Measurements from ENCODE around the gene CDH11.

Gene CDH11

DNA sequence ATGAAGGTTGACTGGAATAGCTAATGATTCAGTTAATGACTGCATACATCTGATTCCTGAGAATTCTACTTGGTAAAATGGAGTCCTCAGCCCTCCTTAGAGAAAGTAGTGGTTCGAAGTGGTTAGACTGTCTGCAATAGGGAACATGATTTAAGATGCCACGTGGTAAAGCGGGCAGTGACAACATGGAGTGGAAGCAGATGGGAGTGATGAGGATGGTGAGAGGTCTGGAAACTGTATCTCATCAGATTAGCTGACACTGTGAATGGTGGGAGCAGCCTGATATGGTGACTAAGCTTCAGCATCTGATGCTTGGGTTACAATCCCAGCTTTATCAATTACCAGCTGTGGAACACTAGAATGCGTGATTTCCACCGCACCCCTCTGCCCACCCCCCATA, 8.4 kb downstream of the CDH11 start:
- no peaks in the 10 kb centered on the region for H3K9me3 ChIP-seq (ENCODE audit: control insufficient read depth, low read length)
- no peaks in the 10 kb centered on the region for H3K4me1 ChIP-seq (ENCODE audit: control insufficient read depth, insufficient read depth, low read length)
- no peak overlapping the region for H3K4me3 ChIP-seq (ENCODE audit: low read length)

DNA sequence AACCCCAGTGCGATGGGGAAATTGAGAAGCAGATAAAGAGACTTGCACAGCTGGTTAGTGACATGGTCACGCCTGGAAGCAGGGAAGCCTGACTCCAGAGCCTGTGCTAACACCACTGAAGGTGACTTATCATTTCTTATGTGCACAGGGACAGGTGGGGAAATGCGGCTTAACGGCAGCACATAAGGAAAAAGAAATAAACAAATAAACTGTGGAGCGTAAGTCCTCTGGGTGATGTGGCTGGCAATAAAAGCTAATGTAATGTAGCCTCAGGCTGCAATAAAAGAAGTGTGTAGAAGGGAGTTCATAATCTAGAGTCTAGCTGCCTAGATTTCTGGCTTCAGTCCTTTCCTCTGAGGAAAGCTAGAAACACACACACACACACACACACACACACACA, 10.6 kb downstream of the CDH11 start:
- H3K36me3 ChIP-seq (ENCODE audit: control insufficient read depth, insufficient read depth, low read length): no peaks in the 10 kb centered on the region
- H3K27me3 ChIP-seq (ENCODE audit: control insufficient read depth, insufficient read depth, low read length): no peaks in the 10 kb centered on the region
- H3K9ac ChIP-seq (ENCODE audit: low read length): no peak overlapping the region
- H3K4me3 ChIP-seq (ENCODE audit: low read length): no peak overlapping the region
- no peaks in the 10 kb centered on the region for H3K4me1 ChIP-seq (ENCODE audit: control insufficient read depth, insufficient read depth, low read length)
- H3K9me3 ChIP-seq (ENCODE audit: control insufficient read depth, low read length): no peaks in the 10 kb centered on the region

More for the DNA sequence above, 8.4 kb downstream of the CDH11 start:
- Histone ChIP-seq H3K36me3 (ENCODE audit: control insufficient read depth, insufficient read depth, low read length) (no peaks in the 10 kb centered on the region), H3K9ac (ENCODE audit: low read length) (no peak overlapping the region), H3K27me3 (ENCODE audit: control insufficient read depth, insufficient read depth, low read length) (no peaks in the 10 kb centered on the region)

GRCh38 chr16:65106757-65107156, 15.1 kb downstream of the CDH11 start:
- H3K9me3 ChIP-seq (ENCODE audit: control insufficient read depth, low read length): no peaks in the 10 kb centered on the region
- no peaks in the 10 kb centered on the region for H3K36me3 ChIP-seq (ENCODE audit: control insufficient read depth, insufficient read depth, low read length)
- H3K4me1 ChIP-seq (ENCODE audit: control insufficient read depth, insufficient read depth, low read length): no peaks in the 10 kb centered on the region
- H3K9ac ChIP-seq (ENCODE audit: low read length): no peak overlapping the region
- no peaks in the 10 kb centered on the region for H3K27me3 ChIP-seq (ENCODE audit: control insufficient read depth, insufficient read depth, low read length)
- no peak overlapping the region for H3K4me3 ChIP-seq (ENCODE audit: low read length)

- H3K36me3 ChIP-seq (ENCODE audit: control insufficient read depth, insufficient read depth, low read length): no peaks in the 10 kb centered on the region
Measured at GRCh38 chr16:65105171-65105570, 16.7 kb downstream of the CDH11 start.

DNA sequence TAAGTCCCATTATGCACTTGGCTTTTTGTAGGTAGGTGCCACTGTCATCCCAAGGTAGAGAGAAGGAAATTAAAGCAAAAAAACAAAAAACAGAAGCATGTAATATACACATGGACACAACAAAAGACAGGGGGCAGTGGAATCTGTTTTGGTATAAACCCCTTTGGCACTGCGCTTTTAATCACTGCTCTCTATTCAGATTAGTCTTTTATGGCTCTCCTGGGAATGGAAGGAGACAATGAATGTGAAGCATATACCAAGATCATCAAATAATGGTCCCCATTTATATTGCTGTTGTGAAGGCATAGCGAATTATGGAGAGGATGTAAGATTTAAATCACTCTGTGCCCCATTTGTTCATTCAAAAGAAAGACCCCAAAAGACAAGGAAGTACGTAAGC, 17.4 kb downstream of the CDH11 start:
- no peaks in the 10 kb centered on the region for H3K36me3 ChIP-seq (ENCODE audit: control insufficient read depth, insufficient read depth, low read length)
- no peaks in the 10 kb centered on the region for H3K9me3 ChIP-seq (ENCODE audit: control insufficient read depth, low read length)
- no peaks in the 10 kb centered on the region for H3K27me3 ChIP-seq (ENCODE audit: control insufficient read depth, insufficient read depth, low read length)

More at GRCh38 chr16:65105171-65105570, 16.7 kb downstream of the CDH11 start:
- Histone ChIP-seq H3K4me3 (ENCODE audit: low read length) (no peak overlapping the region), H3K4me1 (ENCODE audit: control insufficient read depth, insufficient read depth, low read length) (no peaks in the 10 kb centered on the region), H3K9me3 (ENCODE audit: control insufficient read depth, low read length) (no peaks in the 10 kb centered on the region), H3K9ac (ENCODE audit: low read length) (no peak overlapping the region), H3K27me3 (ENCODE audit: control insufficient read depth, insufficient read depth, low read length) (no peaks in the 10 kb centered on the region)

GRCh38 chr16:65102326-65102725, 19.5 kb downstream of the CDH11 start:
- H3K4me3 ChIP-seq (ENCODE audit: low read length): no peak overlapping the region
- no peaks in the 10 kb centered on the region for H3K27me3 ChIP-seq (ENCODE audit: control insufficient read depth, insufficient read depth, low read length)
- no peaks in the 10 kb centered on the region for H3K9me3 ChIP-seq (ENCODE audit: control insufficient read depth, low read length)
- no peak overlapping the region for H3K9ac ChIP-seq (ENCODE audit: low read length)
- no peaks in the 10 kb centered on the region for H3K36me3 ChIP-seq (ENCODE audit: control insufficient read depth, insufficient read depth, low read length)
- no peaks in the 10 kb centered on the region for H3K4me1 ChIP-seq (ENCODE audit: control insufficient read depth, insufficient read depth, low read length)

More for the DNA sequence above, 17.4 kb downstream of the CDH11 start:
- Histone ChIP-seq H3K9ac (ENCODE audit: low read length) (no peak overlapping the region), H3K4me3 (ENCODE audit: low read length) (no peak overlapping the region), H3K4me1 (ENCODE audit: control insufficient read depth, insufficient read depth, low read length) (no peaks in the 10 kb centered on the region)

GRCh38 chr16:65101009-65101408, 20.9 kb downstream of the CDH11 start:
- H3K9ac ChIP-seq (ENCODE audit: low read length): no peak overlapping the region
- no peak overlapping the region for H3K4me3 ChIP-seq (ENCODE audit: low read length)

DNA sequence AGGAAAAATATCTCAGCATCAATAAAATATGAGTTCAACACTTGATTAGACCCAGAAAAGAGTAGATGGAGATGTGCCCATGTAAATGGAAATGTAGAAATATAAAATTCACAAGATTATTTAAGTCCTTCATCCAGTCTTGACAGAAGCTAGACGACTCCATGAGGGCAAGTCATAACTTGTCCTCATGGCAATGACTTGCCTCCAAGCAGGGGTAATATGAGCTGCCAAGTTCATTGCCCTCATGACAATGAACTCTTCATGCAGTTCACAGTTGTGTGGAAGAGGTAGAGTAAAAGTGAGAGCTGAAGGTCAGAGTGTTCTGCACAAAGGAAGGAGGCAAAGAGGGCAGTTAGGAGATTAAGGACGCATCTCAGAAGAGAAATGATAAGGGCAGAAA, 22.3 kb downstream of the CDH11 start:
- H3K4me3 ChIP-seq (ENCODE audit: low read length): no peak overlapping the region
- H3K9me3 ChIP-seq (ENCODE audit: control insufficient read depth, low read length): no peaks in the 10 kb centered on the region
- no peak overlapping the region for H3K9ac ChIP-seq (ENCODE audit: low read length)
- H3K27me3 ChIP-seq (ENCODE audit: control insufficient read depth, insufficient read depth, low read length): no peaks in the 10 kb centered on the region
- H3K36me3 ChIP-seq (ENCODE audit: control insufficient read depth, insufficient read depth, low read length): no peaks in the 10 kb centered on the region
- no peaks in the 10 kb centered on the region for H3K4me1 ChIP-seq (ENCODE audit: control insufficient read depth, insufficient read depth, low read length)

More at GRCh38 chr16:65101009-65101408, 20.9 kb downstream of the CDH11 start:
- H3K4me1 ChIP-seq (ENCODE audit: control insufficient read depth, insufficient read depth, low read length): no peaks in the 10 kb centered on the region
- no peaks in the 10 kb centered on the region for H3K36me3 ChIP-seq (ENCODE audit: control insufficient read depth, insufficient read depth, low read length)
- no peaks in the 10 kb centered on the region for H3K27me3 ChIP-seq (ENCODE audit: control insufficient read depth, insufficient read depth, low read length)
- H3K9me3 ChIP-seq (ENCODE audit: control insufficient read depth, low read length): no peaks in the 10 kb centered on the region

GRCh38 chr16:65098916-65099315, 22.9 kb downstream of the CDH11 start:
- Histone ChIP-seq H3K9me3 (ENCODE audit: control insufficient read depth, low read length) (no peaks in the 10 kb centered on the region), H3K4me3 (ENCODE audit: low read length) (no peak overlapping the region), H3K4me1 (ENCODE audit: control insufficient read depth, insufficient read depth, low read length) (no peaks in the 10 kb centered on the region), H3K9ac (ENCODE audit: low read length) (no peak overlapping the region), H3K27me3 (ENCODE audit: control insufficient read depth, insufficient read depth, low read length) (no peaks in the 10 kb centered on the region), H3K36me3 (ENCODE audit: control insufficient read depth, insufficient read depth, low read length) (no peaks in the 10 kb centered on the region)

DNA sequence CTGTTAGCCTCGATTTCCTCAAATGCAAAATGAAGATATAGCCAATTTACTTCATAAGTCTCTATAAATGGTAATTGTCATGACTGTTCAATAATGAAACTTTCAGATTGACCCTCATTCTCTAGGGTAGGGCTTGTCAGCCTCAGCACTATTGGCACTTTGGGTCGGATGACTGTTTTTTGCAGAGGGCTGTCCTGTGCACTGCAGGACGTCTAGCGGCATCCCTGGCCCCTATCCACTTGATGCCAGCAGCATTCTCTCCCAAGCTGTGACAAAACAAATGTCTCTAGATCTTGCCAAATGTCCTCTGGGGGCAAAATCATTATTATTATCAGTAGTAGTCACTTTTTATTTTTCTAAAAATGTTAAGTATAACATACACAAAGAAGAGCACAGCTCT, 24.6 kb downstream of the CDH11 start:
- Histone ChIP-seq H3K4me3 (ENCODE audit: low read length) (no peak overlapping the region), H3K36me3 (ENCODE audit: control insufficient read depth, insufficient read depth, low read length) (no peaks in the 10 kb centered on the region), H3K9me3 (ENCODE audit: control insufficient read depth, low read length) (no peaks in the 10 kb centered on the region), H3K9ac (ENCODE audit: low read length) (no peak overlapping the region), H3K27me3 (ENCODE audit: control insufficient read depth, insufficient read depth, low read length) (no peaks in the 10 kb centered on the region), H3K4me1 (ENCODE audit: control insufficient read depth, insufficient read depth, low read length) (no peaks in the 10 kb centered on the region)

GRCh38 chr16:65095906-65096305, 26.0 kb downstream of the CDH11 start:
- Histone ChIP-seq H3K9me3 (ENCODE audit: control insufficient read depth, low read length) (no peaks in the 10 kb centered on the region), H3K36me3 (ENCODE audit: control insufficient read depth, insufficient read depth, low read length) (no peaks in the 10 kb centered on the region), H3K4me3 (ENCODE audit: low read length) (no peak overlapping the region), H3K27me3 (ENCODE audit: control insufficient read depth, insufficient read depth, low read length) (no peaks in the 10 kb centered on the region), H3K9ac (ENCODE audit: low read length) (no peak overlapping the region), H3K4me1 (ENCODE audit: control insufficient read depth, insufficient read depth, low read length) (no peaks in the 10 kb centered on the region)

- Histone ChIP-seq H3K4me1 (ENCODE audit: control insufficient read depth, insufficient read depth, low read length) (no peaks in the 10 kb centered on the region), H3K36me3 (ENCODE audit: control insufficient read depth, insufficient read depth, low read length) (no peaks in the 10 kb centered on the region), H3K27me3 (ENCODE audit: control insufficient read depth, insufficient read depth, low read length) (no peaks in the 10 kb centered on the region), H3K4me3 (ENCODE audit: low read length) (no peak overlapping the region), H3K9ac (ENCODE audit: low read length) (no peak overlapping the region), H3K9me3 (ENCODE audit: control insufficient read depth, low read length) (no peaks in the 10 kb centered on the region)
Measured at GRCh38 chr16:65095090-65095728, 26.7 kb downstream of the CDH11 start.

- H3K9me3 ChIP-seq (ENCODE audit: control insufficient read depth, low read length): no peaks in the 10 kb centered on the region
- H3K9ac ChIP-seq (ENCODE audit: low read length): no peak overlapping the region
- no peaks in the 10 kb centered on the region for H3K36me3 ChIP-seq (ENCODE audit: control insufficient read depth, insufficient read depth, low read length)
- H3K4me1 ChIP-seq (ENCODE audit: control insufficient read depth, insufficient read depth, low read length): no peaks in the 10 kb centered on the region
- no peak overlapping the region for H3K4me3 ChIP-seq (ENCODE audit: low read length)
- no peaks in the 10 kb centered on the region for H3K27me3 ChIP-seq (ENCODE audit: control insufficient read depth, insufficient read depth, low read length)
Measured at GRCh38 chr16:65094009-65094408, 27.9 kb downstream of the CDH11 start.

Data from mucosa of stomach (tissue), 1 donor.